Islet precursor cell (in vitro differentiated cells): Measurements from ENCODE around the gene THRSP.
"Not testable (repeated sequence)": the region's sequence is repeated elsewhere in the genome, so short reads cannot be mapped to it uniquely, and the experiment has no call there.

ENCODE experiments used
- DNase-seq: peaks from one replicate; pipeline ENCODE4 v3.0.0-alpha.2; 2018

THRSP gene

GRCh38 chr11:78039919-78040671 lies 23.6 kb upstream of the THRSP start:
- DNase-seq, result peak; percentile 65

DNA sequence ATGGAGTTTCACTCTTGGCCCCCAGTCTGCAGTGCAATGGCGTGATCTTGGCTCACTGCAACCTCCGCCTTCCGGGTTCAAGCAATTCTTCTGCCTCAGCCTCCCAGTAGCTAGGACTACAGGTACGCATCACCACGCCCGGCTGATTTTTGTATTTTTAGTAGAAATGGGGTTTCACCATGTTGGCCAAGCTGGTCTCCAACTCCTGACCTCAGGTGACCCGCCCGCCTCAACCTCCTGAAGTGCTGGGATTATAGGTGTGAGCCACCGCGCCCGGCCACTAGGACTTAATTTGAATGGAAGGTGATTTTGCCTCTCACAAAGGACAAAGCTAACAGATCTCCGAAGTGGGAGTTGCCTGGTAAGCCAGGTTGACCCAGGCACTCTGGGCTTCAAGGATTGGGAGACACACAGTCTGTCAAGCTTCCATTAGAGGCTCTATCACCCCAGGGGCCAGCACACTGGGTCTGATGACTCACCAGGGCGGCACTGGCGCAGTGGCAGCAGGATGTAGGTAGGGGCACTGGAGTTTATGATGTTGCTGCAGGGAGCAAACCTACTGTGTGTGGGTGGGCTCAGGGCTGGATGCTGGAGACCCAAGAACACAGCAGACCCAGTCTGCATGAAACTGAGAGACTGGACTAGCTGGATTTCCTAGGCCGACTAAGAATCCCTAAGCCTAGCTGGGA lies 22.8 kb upstream of the THRSP start:
- no peak for DNase-seq

DNA sequence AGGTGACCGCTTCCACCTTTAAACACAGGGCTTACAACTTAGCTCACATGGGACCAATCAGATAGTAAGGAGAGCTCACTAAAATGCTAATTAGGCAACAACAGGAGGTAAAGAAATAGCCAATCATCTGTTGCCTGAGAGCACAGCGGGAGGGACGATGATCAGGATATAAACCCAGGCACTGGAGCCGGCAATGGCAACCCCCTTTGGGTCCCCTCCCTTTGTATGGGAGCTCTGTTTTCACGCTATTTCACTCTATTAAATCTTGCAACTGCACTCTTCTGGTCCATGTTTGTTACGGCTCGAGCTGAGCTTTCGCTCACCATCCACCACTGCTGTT lies 22.3 kb upstream of the THRSP start:
- DNase-seq, result not testable (repeated sequence)

DNA sequence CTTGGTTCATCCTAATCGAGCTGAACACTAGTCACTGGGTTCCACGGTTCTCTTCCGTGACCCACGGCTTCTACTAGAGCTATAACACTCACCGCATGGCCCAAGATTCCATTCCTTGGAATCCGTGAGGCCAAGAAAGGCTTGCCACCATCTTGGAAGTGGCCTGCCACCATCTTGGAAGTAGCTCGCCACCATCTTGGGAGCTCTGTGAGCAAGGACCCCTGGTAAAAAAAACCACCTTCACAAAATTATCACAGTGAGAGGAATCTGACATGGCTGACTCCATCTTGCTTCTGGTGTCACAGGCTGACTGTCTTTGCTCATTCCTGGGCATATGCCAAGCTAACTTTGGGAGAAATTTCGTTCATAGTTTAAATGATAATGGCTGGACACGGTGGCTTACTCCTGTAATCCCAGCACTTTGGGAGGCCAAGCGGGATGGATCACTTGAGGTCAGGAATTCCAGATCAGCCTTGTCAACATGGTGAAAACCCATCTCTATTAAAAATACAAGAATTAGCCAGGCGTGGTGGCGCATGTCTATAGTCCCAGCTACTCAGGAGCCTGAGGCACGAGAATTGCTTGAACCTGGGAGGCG lies 21.7 kb upstream of the THRSP start:
- DNase-seq, result no peak

- DNase-seq, result no peak
These were observed 19.0 kb upstream of the THRSP start for GRCh38 chr11:78044706-78045105.

- DNase-seq, result peak; percentile 87
These were observed 17.7 kb upstream of the THRSP start for GRCh38 chr11:78045851-78046485.

GRCh38 chr11:78046486-78046854 lies 17.2 kb upstream of the THRSP start:
- no peak for DNase-seq

DNA sequence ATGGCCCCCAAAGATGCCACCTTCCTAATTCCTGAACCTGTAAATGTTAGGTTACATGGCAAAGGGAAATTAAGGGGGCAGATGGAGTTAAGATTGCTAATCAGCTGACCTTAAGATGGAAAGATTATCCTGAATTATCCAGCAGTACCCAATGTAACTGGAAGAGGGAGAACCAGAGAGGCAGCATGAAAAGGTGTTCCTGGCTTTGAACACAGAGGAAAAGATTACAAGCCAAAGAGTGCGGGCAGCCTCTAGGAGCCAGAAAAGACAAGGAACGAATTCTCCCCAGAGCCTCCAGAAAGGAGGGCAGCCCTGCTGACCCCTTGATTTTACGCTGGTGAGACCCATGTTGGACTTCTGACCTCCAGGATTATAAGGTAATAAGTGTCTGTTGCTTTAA lies 15.1 kb upstream of the THRSP start:
- no peak for DNase-seq

DNA sequence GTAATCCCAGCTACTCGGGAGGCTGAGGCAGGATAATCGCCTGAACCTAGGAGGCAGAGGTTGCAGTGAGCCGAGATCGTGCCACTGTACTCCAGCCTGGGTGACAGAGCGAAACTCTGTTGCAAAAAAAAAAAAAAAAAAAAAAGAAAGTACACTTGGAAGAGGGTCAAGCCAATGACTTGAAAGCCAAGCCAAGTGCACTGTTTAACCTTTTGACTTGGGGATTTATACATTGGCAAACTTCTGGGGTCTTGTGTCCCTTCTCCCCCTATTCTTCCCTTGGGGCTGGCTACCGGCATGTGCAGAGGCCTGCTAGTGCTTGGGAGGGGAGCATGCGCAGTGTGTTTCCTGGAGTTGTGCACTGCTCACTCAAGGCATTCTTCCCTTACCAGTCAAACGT lies 14.3 kb upstream of the THRSP start:
- no peak for DNase-seq

DNA sequence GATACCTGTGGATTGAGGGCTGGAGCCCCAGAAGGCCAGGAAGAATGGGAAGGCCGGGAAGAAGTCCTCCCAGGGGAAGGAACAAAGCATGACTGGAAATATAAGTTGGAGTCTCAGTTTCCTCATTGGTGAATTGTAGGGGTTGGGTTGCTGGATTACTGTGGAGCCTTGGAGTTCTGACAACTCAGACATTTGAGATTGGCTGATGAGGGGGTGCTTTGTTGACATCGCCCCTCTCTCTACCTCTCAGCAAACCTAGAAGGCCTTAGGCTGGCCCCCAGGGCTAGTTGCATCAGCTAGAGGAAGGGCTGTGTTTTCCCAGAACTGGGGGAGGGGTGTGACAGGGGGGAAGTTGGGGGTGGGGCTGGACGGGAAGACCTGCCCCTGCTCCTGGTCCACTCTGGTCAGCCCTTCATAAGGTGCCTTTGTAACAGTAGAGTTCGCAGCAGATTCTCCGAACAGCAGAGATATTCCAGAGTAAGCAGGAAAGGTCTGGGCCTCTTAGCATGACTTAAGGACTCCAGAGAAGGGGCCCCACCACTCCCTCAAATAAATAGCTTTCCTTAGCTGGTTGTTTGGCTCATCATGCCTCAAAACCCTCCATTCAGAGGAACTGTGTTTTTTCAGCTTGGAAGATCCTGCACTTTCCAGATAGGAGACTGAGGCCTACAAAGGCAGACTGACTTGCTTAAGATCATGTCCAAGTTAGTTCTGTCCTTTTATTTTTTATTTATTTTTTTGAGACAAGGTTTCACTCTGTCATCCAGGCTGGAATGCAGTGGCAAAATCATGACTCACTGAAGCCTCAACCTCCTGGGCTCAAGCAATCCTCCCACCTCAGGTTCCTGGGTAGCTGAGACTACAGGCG lies 12.5 kb upstream of the THRSP start:
- DNase-seq, result peak; percentile 72

- no peak for DNase-seq
These were observed 8.7 kb upstream of the THRSP start for GRCh38 chr11:78054971-78055370.

- no peak for DNase-seq
These were observed 7.6 kb upstream of the THRSP start for GRCh38 chr11:78056093-78056492.

DNA sequence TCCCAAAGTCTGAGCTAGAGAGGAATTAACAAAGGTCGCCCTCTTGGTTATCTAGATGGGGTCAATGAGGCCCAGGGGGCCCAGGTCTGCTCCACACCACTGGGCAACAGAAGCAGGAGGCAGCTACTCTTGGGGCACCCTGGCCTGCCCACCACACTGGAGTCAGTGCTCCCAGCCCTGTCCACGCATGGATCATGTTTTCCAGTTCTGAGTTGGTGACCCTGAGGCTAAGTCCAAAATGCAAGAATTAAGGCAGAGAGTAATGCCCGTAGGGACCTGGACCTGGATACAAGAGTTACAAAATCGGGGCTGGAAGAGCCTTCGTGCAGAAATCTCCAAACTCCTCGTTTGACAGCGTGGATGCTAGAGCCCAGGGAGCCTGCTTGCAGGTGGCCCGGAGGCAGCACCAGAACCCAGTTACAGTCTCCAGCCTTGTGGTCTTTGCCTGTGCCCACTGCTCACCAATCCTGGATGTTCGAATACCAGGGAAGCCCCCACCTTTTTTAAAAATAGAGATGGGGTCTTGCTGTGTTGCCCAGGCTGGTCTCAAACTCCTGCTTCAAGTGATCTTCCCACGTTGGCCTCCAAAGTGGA lies 6.1 kb upstream of the THRSP start:
- no peak for DNase-seq

DNA sequence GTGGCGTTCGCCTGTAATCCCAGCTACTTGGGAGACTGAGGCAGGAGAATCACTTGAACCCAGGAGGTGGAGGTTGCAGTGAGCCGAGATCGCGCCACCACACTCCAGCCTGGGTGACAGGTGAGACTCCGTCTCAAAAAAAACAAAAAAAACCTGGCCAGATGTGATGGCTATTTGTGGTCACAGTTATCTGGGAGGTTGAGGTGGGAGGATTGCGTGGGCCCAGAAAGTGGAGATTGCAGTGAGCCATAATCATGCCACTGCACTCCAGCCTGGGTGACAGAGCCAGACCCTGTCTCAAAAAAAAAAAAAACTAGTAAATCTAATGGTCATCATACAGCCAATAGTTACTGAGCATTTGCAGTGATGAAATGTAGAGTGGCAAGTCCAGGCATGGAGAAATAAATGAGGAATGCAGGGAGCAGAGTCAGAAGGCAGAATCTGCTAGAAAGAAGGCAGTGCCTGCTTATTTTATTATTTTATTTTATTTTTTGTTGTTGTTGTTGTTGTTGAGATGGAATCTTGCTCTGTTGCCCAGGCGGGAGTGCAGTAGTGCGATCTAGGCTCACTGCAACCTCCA lies 3.8 kb upstream of the THRSP start:
- DNase-seq, result not testable (repeated sequence)

- DNase-seq, result no peak
These were observed 3.1 kb upstream of the THRSP start for GRCh38 chr11:78060533-78060932.

- DNase-seq, result no peak
These were observed 2.4 kb upstream of the THRSP start for GRCh38 chr11:78061088-78061920.

- no peak for DNase-seq
These were observed 1.7 kb upstream of the THRSP start for GRCh38 chr11:78061921-78062311.

DNA sequence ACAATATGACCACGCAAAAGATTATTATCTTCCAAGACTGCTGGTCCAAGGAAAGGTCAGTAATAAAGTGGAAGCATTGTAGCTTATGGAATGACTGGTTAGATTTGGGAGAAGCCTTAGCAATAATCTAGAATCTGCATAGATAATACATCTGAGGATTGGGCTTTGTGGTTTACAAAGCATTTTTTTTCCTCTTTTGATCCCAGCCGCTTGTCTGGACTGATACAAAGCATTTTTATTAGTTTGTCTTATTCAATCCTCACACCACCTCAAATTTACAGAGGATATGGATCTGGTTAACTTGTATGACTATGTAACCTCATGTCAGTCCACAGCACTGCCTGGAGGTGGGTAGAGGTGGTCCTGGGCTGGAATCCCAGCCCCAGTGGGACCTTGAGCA lies 990 bp upstream of the THRSP start:
- DNase-seq, result no peak

DNA sequence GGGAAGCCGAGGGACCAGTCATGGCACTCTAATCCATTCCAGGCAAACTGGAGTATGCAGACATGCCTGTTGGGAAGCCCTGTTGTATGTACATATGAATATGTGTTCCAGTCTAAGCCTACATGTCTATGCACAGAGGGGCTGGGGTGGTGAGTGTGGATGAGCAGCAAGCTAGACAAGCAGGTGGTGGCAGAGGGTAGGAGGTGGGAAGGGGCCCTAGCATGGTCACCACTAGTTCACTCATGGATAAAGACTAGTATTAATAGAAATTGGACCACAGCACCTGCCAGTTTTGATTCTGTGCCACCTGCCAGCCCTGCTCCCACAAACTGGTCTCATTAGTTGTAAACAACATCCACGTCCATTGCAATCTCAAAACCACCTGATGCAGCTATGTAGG lies 1.5 kb downstream of the THRSP start:
- DNase-seq, result no peak

DNA sequence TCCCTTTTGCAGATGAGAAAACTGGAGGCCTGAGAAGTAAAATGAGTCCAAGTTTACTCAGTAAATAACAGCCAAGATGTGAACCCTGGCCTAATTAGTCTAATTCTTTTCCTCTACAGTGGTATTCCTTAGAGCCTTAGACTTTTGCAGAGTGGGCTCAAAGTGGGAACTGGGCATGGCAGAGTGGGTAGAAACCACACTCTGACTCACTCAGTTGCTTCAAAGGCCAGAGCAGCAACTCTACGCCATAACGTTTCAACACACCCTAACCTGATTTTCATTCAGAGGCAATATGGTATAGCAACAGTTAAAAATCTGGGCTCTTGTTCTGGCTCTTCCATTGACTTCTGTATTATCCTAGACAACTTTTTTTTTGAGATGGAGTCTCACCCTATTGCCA lies 2.8 kb downstream of the THRSP start:
- DNase-seq, result no peak

GRCh38 chr11:78067704-78068103 lies 4.0 kb downstream of the THRSP start:
- DNase-seq, result no peak
